PC-3 (cell line): ENCODE data around the gene NEUROG3. TPM values are rescaled to one million over a fixed set of nuclear protein-coding genes. Genes with fewer than 3 reads are reported as not detected.
A peak's percentile ranks its signal among the peaks of the same experiment; 100 is the strongest.

Source experiments
- ATAC-seq: fragments of 200-7000 bp; cut with Tn5 transposase; 2 replicates; pipeline ENCODE4 v1.9.1; 2020; ENCODE audit warnings: mild to moderate bottlenecking, moderate library complexity
- BruUV-seq: library from RNA; stranded (reverse); fragments of 400-500 nt; replicated peaks from 2 replicates; lab custom pipeline; 2021; lab: Mats Ljungman, UMichigan
- CTCF ChIA-PET: fragments of 300-600 bp; sonication (Branson Sonifier 250); formaldehyde crosslinking; loops from one replicate; lab custom pipeline; 2022; ENCODE audit warnings: antibody characterized with exemption; lab: Charles Lee
- POLR2A ChIA-PET: fragments of 300-600 bp; sonication (Branson Sonifier 250); formaldehyde crosslinking; loops from one replicate; lab custom pipeline; 2022; ENCODE audit warnings: antibody characterized with exemption; ENCODE audit not compliant: unreplicated experiment; lab: Charles Lee
- DNase-seq: peaks from one replicate; pipeline ENCODE4 v3.0.0-alpha.2; 2015
- H2AFZ ChIP-seq: fragments of 300-600 bp; sonication (generic); 2 replicates; pipeline ENCODE4 v1.6.0; 2016; ENCODE audit warnings: antibody characterized with exemption, low read length
- H3F3A ChIP-seq: fragments of 300-600 bp; sonication (generic); one replicate; pipeline ENCODE4 v1.6.0; 2017; ENCODE audit warnings: antibody characterized with exemption, low read length, control low read depth, mild to moderate bottlenecking; ENCODE audit not compliant: unreplicated experiment
- H3K27ac ChIP-seq: fragments of 300-600 bp; sonication (generic); 2 replicates; pipeline ENCODE4 v1.5.1; 2016; ENCODE audit warnings: mild to moderate bottlenecking, low read length
- H3K27me3 ChIP-seq: fragments of 300-600 bp; sonication (generic); 2 replicates; pipeline ENCODE4 v1.6.1; 2016; ENCODE audit warnings: low read length, mixed read lengths
- H3K36me3 ChIP-seq: fragments of 300-600 bp; sonication (generic); 2 replicates; pipeline ENCODE4 v1.6.1; 2016; ENCODE audit warnings: low read depth, mixed run types, low read length, mixed read lengths
- H3K4me1 ChIP-seq: fragments of 300-600 bp; sonication (generic); 2 replicates; pipeline ENCODE4 v1.5.1; 2016; ENCODE audit warnings: low read length; ENCODE audit not compliant: insufficient read depth
- H3K4me2 ChIP-seq: fragments of 300-600 bp; sonication (generic); 2 replicates; pipeline ENCODE4 v1.6.0; 2016; ENCODE audit warnings: low read length
- H3K4me3 ChIP-seq: fragments of 300-600 bp; sonication (generic); 2 replicates; pipeline ENCODE4 v1.5.1; 2016; ENCODE audit warnings: mild to moderate bottlenecking, low read length, mixed read lengths
- H3K79me2 ChIP-seq: fragments of 300-600 bp; sonication (generic); 2 replicates; pipeline ENCODE4 v1.6.1; 2017; ENCODE audit warnings: low read length, mixed read lengths
- H3K9ac ChIP-seq: fragments of 300-600 bp; sonication (generic); 2 replicates; pipeline ENCODE4 v1.6.0; 2016; ENCODE audit warnings: mild to moderate bottlenecking, low read length
- H3K9me2 ChIP-seq: fragments of 300-600 bp; sonication (generic); replicated peaks from 2 replicates; pipeline ENCODE4 v1.6.1; 2016; ENCODE audit warnings: mixed run types, low read length, mixed read lengths
- H3K9me3 ChIP-seq: fragments of 300-600 bp; sonication (generic); 2 replicates; pipeline ENCODE4 v1.6.1; 2016; ENCODE audit warnings: low read length, mixed read lengths
- H4K20me1 ChIP-seq: fragments of 300-600 bp; sonication (generic); 2 replicates; pipeline ENCODE4 v1.6.1; 2016; ENCODE audit warnings: low read length, mixed read lengths
- EZH2 ChIP-seq: fragments of 300-600 bp; sonication (generic); IDR thresholded peaks from one replicate; pipeline ENCODE4 v1.6.1; 2017; ENCODE audit warnings: antibody characterized with exemption, mild to moderate bottlenecking, low read length; ENCODE audit not compliant: unreplicated experiment
- EZH2phosphoT487 ChIP-seq: fragments of 300-600 bp; sonication (generic); IDR thresholded peaks from 2 replicates; pipeline ENCODE4 v1.6.1; 2018; ENCODE audit warnings: mild to moderate bottlenecking, antibody characterized with exemption, low read length, borderline replicate concordance
- intact Hi-C: fragments of 100-400 bp; cut with micrococcal nuclease; formaldehyde crosslinking; loops from 2 replicates; pipeline ENCODE4 v1.9.0; 2023
- total RNA-seq: library from RNA; depleted of rRNA; stranded (reverse); fragments of >200 nt; gene quantifications from 2 replicates; pipeline ENCODE4 v1.2.3, GENCODE V29; 2014
- TF ChIP-seq, protein P1 (sequence below): fragments of 300-600 bp; sonication (generic); conservative IDR thresholded peaks from 2 replicates; pipeline ENCODE4 v1.5.1; 2017; ENCODE audit warnings: antibody characterized with exemption, low read depth, mild to moderate bottlenecking, low read length

The NEUROG3 gene
- total RNA-seq, 1 experiment from 2014 or later: not detected

DNA sequence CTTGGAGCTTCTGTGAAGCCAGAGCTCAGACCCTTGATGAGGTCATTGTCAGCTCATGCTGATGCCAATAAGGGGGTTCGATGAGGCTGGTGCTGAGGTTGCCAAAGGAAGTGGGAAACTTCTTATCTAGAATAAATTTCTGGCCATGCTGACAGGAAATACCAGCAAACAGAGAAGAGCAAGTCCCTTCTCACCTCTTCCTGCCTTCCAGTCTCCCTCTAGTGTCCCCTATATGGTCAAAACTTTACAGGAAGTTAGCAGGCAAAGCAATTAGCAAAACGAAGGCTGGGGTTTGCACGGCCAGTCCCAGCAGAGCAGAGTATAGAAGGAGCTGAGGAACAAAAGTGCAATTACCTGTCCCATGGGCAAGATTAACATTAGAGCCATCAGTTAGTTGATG lies 15.1 kb upstream of the NEUROG3 start:
- TF ChIP-seq EZH2phosphoT487 (no peak), EZH2 (no peak)
- TF ChIP-seq, protein P1, sequence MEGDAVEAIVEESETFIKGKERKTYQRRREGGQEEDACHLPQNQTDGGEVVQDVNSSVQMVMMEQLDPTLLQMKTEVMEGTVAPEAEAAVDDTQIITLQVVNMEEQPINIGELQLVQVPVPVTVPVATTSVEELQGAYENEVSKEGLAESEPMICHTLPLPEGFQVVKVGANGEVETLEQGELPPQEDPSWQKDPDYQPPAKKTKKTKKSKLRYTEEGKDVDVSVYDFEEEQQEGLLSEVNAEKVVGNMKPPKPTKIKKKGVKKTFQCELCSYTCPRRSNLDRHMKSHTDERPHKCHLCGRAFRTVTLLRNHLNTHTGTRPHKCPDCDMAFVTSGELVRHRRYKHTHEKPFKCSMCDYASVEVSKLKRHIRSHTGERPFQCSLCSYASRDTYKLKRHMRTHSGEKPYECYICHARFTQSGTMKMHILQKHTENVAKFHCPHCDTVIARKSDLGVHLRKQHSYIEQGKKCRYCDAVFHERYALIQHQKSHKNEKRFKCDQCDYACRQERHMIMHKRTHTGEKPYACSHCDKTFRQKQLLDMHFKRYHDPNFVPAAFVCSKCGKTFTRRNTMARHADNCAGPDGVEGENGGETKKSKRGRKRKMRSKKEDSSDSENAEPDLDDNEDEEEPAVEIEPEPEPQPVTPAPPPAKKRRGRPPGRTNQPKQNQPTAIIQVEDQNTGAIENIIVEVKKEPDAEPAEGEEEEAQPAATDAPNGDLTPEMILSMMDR: no peak
- Histone ChIP-seq H3K4me1 (no peaks in the 10 kb centered on the region), H3K27ac (no peak overlapping the region), H3K36me3 (no peaks in the 10 kb centered on the region), H3K4me3 (no peak overlapping the region), H3F3A (no peaks in the 10 kb centered on the region), H3K27me3 (peaks cover 55% of the 10 kb centered on the region), H3K9me3 (no peaks in the 10 kb centered on the region), H3K79me2 (no peaks in the 10 kb centered on the region), H3K9ac (no peak overlapping the region), H2AFZ (no peak overlapping the region), H3K9me2 (no peaks in the 10 kb centered on the region), H3K4me2 (no peak overlapping the region), H4K20me1 (no peaks in the 10 kb centered on the region)
- CTCF ChIA-PET: no interaction called here
- BruUV-seq: no TSS peak
- DNase-seq (no peak), ATAC-seq (peak; percentile 43)
- POLR2A ChIA-PET: no interaction called here
- intact Hi-C loops: no loop called here

DNA sequence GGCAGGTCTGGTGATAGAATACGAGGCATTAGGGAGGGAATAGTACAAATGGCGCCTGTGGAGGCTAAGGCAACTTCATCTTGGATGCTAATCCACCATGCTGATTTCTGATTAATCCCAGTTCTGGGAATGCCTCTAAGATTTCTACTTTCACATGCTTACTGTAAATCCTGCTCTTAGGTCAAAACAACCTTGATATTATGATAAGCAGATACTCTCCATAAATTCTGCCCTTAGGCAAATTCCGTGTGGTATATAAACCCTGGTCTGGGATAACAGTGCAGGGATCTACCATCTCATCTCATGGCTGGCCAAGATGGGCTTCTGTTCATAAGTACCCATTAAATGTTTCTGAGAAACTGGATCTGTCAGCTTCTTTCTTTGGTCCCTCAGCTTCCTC lies 11.4 kb upstream of the NEUROG3 start:
- no peaks in the 10 kb centered on the region for H3K36me3 ChIP-seq
- no peak overlapping the region for H3K27ac ChIP-seq
- intact Hi-C loops: no loop called here
- no peaks in the 10 kb centered on the region for H4K20me1 ChIP-seq
- H3F3A ChIP-seq: no peaks in the 10 kb centered on the region
- peaks cover 89% of the 10 kb centered on the region for H3K27me3 ChIP-seq
- BruUV-seq: no TSS peak
- no peaks in the 10 kb centered on the region for H3K79me2 ChIP-seq
- CTCF ChIA-PET: no interaction called here
- ATAC-seq (no peak), DNase-seq (no peak)
- POLR2A ChIA-PET: no interaction called here
- no peak overlapping the region for H3K4me2 ChIP-seq
- H3K4me1 ChIP-seq: no peaks in the 10 kb centered on the region
- no peak overlapping the region for H3K4me3 ChIP-seq
- H3K9ac ChIP-seq: no peak overlapping the region
- no peak overlapping the region for H2AFZ ChIP-seq
- H3K9me3 ChIP-seq: no peaks in the 10 kb centered on the region
- no peaks in the 10 kb centered on the region for H3K9me2 ChIP-seq
- TF ChIP-seq EZH2 (no peak), EZH2phosphoT487 (no peak)
- TF ChIP-seq, protein P1: no peak

DNA sequence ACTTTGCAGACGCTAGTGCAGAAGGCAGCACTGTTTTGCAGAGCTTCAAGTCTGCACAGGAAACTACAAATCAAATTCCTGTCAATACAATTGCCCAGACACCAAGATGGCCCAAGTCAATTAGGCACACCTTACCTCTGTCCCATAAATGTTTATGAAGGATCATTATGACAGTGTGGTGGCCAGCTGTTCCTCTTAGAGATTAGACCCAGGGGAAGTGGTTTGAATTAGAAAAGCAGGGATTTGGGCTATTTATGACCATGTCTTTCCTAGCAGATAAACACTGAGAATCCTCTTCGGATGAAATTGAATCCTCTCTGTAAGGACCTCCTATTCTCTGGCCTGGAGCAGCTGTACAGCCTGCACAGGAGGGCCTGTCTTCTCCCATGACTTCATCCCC lies 9.9 kb upstream of the NEUROG3 start:
- Histone ChIP-seq H3K4me2 (no peak overlapping the region), H3K4me3 (no peak overlapping the region), H4K20me1 (no peaks in the 10 kb centered on the region), H3K79me2 (no peaks in the 10 kb centered on the region), H2AFZ (no peak overlapping the region), H3K9me2 (no peaks in the 10 kb centered on the region), H3K27me3 (peaks cover 96% of the 10 kb centered on the region), H3K4me1 (no peaks in the 10 kb centered on the region), H3K36me3 (no peaks in the 10 kb centered on the region), H3F3A (no peaks in the 10 kb centered on the region), H3K9ac (no peak overlapping the region), H3K27ac (no peak overlapping the region), H3K9me3 (no peaks in the 10 kb centered on the region)
- DNase-seq (no peak), ATAC-seq (no peak)
- intact Hi-C loops: no loop called here
- TF ChIP-seq EZH2: no peak
- TF ChIP-seq, protein P1: no peak
- BruUV-seq: no TSS peak
- ChIA-PET POLR2A (no interaction called here), CTCF (no interaction called here)
